K562 (cell line): ENCODE data around the gene ATP6V0E1. TPM values are rescaled to one million over a fixed set of nuclear protein-coding genes. Genes with fewer than 3 reads are reported as not detected.

Source experiments
- ATAC-seq: fragments of 200-7000 bp; cut with Tn5 transposase; 3 replicates; pipeline ENCODE4 v1.9.1; 2020; ENCODE audit warnings: moderate library complexity
- BruUV-seq: library from RNA; stranded (reverse); fragments of 400-500 nt; replicated peaks from 2 replicates; lab custom pipeline; 2021; lab: Mats Ljungman, UMichigan
- CTCF ChIA-PET: fragments of 300-600 bp; formaldehyde crosslinking; extraction: SDS; loops from one replicate; lab custom pipeline; 2021; ENCODE audit warnings: low intra/inter-chr PET ratio; lab: Yijun Ruan, JAX
- POLR2A ChIA-PET: fragments of 300-600, 350-650 bp; sonication (Branson Sonifier 250); formaldehyde crosslinking; extraction: SDS; loops from one replicate; lab custom pipeline; 2021; ENCODE audit warnings: antibody characterized with exemption, inconsistent platforms; lab: Yijun Ruan, JAX
- DNase-seq, 4 experiments: peaks; one replicate each; pipeline versions ENCODE4 v3.0.0 to v3.0.0-alpha.2; 2011 to 2018; ENCODE audit warnings: low spot score in 3 of 4, mixed read lengths in 3 of 4; ENCODE audit errors: extremely low read depth in 1 of 4
- FAIRE-seq: peaks from 2 replicates; lab custom pipeline; 2011; peaks lifted over from hg19 to GRCh38; lab: Jason Lieb, UNC
- H2AFZ ChIP-seq: 2 replicates; pipeline ENCODE4 v1.6.0; 2011; ENCODE audit warnings: low read depth, low read length, control low read depth, inconsistent platforms
- H3K27ac ChIP-seq: fragments of 200-600 bp; 3 replicates; pipeline ENCODE4 v1.8.0; 2011; ENCODE audit warnings: low read depth, mild to moderate bottlenecking, control low read depth, inconsistent platforms, low read length, moderate library complexity, mixed read lengths; ENCODE audit errors: extremely low read depth
- H3K27me3 ChIP-seq, 2 experiments: fragments of 300-600 bp in 1 of 2; 2 replicates in 1 of 2; 3 replicates in 1 of 2; pipeline versions ENCODE4 v1.6.0 to v1.8.0; 2011; ENCODE audit warnings: inconsistent platforms in 2 of 2, low read length in 2 of 2, mild to moderate bottlenecking in 1 of 2, mixed read lengths in 1 of 2, moderate library complexity in 1 of 2; ENCODE audit not compliant: control insufficient read depth in 2 of 2, insufficient read depth in 2 of 2
- H3K36me3 ChIP-seq: fragments of 300-600 bp; 3 replicates; pipeline ENCODE4 v1.8.0; 2011; ENCODE audit warnings: mild to moderate bottlenecking, low read length, inconsistent platforms; ENCODE audit not compliant: control insufficient read depth, insufficient read depth
- H3K4me1 ChIP-seq, 2 experiments: fragments of 200-600 bp in 1 of 2; replicated peaks in 1 of 2; 2 replicates in 1 of 2; 3 replicates in 1 of 2; pipeline versions ENCODE4 v1.5.1 to v1.8.0; 2011; ENCODE audit warnings: inconsistent platforms in 2 of 2, low read length in 2 of 2, mild to moderate bottlenecking in 1 of 2, mixed read lengths in 1 of 2, moderate library complexity in 1 of 2; ENCODE audit not compliant: control insufficient read depth in 2 of 2, insufficient read depth in 2 of 2
- H3K4me2 ChIP-seq: 2 replicates; pipeline ENCODE4 v1.6.1; 2011; ENCODE audit warnings: low read length, control low read depth, inconsistent platforms, mixed read lengths; ENCODE audit not compliant: insufficient read depth
- H3K4me3 ChIP-seq: fragments of 200-600 bp; sonication (generic), shearing (Covaris generic); 2 replicates; pipeline ENCODE4 v1.5.1; 2016; ENCODE audit warnings: control low read depth, inconsistent platforms
- H3K79me2 ChIP-seq: fragments of 200-600 bp; 3 replicates; pipeline ENCODE4 v1.8.0; 2011; ENCODE audit warnings: low read length, inconsistent platforms; ENCODE audit not compliant: control insufficient read depth, insufficient read depth
- H3K9ac ChIP-seq, 2 experiments: 2 replicates each; pipeline versions ENCODE4 v1.6.0 to v1.6.1; 2011; ENCODE audit warnings: low read depth in 2 of 2, low read length in 2 of 2, control low read depth in 1 of 2, inconsistent platforms in 1 of 2, mild to moderate bottlenecking in 1 of 2, mixed read lengths in 1 of 2; ENCODE audit not compliant: insufficient read depth in 1 of 2
- H3K9me1 ChIP-seq: one replicate; pipeline ENCODE4 v1.6.0; 2011; ENCODE audit warnings: inconsistent platforms, mild to moderate bottlenecking, low read length, moderate library complexity; ENCODE audit not compliant: control insufficient read depth, insufficient read depth
- H3K9me3 ChIP-seq: replicated peaks from 2 replicates; pipeline ENCODE4 v1.5.1; 2011; ENCODE audit warnings: low read depth, low read length, inconsistent platforms; ENCODE audit not compliant: control insufficient read depth, insufficient read depth
- H4K20me1 ChIP-seq: replicated peaks from 2 replicates; pipeline ENCODE4 v1.6.1; 2011; ENCODE audit warnings: low read length, inconsistent platforms, mixed read lengths; ENCODE audit not compliant: control insufficient read depth, insufficient read depth
- FOXA3 ChIP-seq, 2 experiments: fragments of 450-650 bp in 1 of 2; sonication (generic) in 1 of 2; formaldehyde crosslinking; IDR thresholded peaks in 1 of 2; conservative IDR thresholded peaks in 1 of 2; 2 replicates each; pipeline versions ENCODE4 v1.4.0 to v1.8.0; 2020 to 2022; ENCODE audit warnings: mild to moderate bottlenecking in 2 of 2, missing genetic modification reagents in 1 of 2
- NR2C1 ChIP-seq, 2 experiments: fragments of 450-650 bp; IDR thresholded peaks; 2 replicates each; pipeline ENCODE4 v1.6.1; 2017; ENCODE audit warnings: mild to moderate bottlenecking in 2 of 2, antibody characterized with exemption in 1 of 2, inconsistent platforms in 1 of 2, missing compliant biosample characterization in 1 of 2, missing genetic modification characterization in 1 of 2
- SMC3 ChIP-seq: conservative IDR thresholded peaks from 2 replicates; pipeline ENCODE4 v1.6.1; 2011; ENCODE audit warnings: low read depth, low read length, improper control_type of control experiment; ENCODE audit not compliant: insufficient read depth
- U2AF2 ChIP-seq: fragments of 200-400 bp; formaldehyde crosslinking; optimal IDR thresholded peaks from 2 replicates; pipeline ENCODE3; 2017; ENCODE audit warnings: low read depth, mild to moderate bottlenecking, low read length
- ZC3H11A ChIP-seq: IDR thresholded peaks from 2 replicates; pipeline ENCODE4 v1.6.1; 2012; ENCODE audit warnings: low read depth, low read length, improper control_type of control experiment
- WGBS: fragments of 100-300 bp; shearing (Covaris generic); methylation state at CpG from one replicate; pipeline ENCODE4 v1.1.6; 2016; ENCODE audit warnings: low coverage, mixed read lengths; ENCODE audit not compliant: insufficient coverage; ENCODE audit errors: missing lambda C conversion rate; 5-methylcytosine and 5-hydroxymethylcytosine counted together
- in situ Hi-C: fragments of 300-500 bp; cut with MboI; formaldehyde crosslinking; loops from 4 replicates; pipeline ENCODE4 v1.15.0; 2018; ENCODE audit warnings: inconsistent platforms, mixed read lengths
- intact Hi-C: fragments of 100-400 bp; cut with micrococcal nuclease; formaldehyde crosslinking; loops from 2 replicates; pipeline ENCODE4 v1.14.2; 2022
- polyA plus RNA-seq, 8 experiments: library from polyadenylated mRNA; depleted of rRNA in 4 of 8; stranded (reverse) in 5 of 8; unstranded in 3 of 8; fragments of >200 nt; fragmentation: Nextera tagmentation in 2 of 8; fragmentation: Illumina TruSeq in 1 of 8; extraction: Ambion mirVana in 2 of 8; extraction: Trizol in 1 of 8; gene quantifications; 2 replicates each; pipeline versions ENCODE4 v1.2.1 to v1.2.3, GENCODE V29; 2011 to 2014; ENCODE audit warnings: inconsistent platforms in 1 of 8, missing spikeins in 1 of 8
- total RNA-seq, 7 experiments: library from RNA; depleted of rRNA in 6 of 7; stranded (reverse); fragments of >200 nt in 6 of 7; fragmentation: Illumina TruSeq in 2 of 7; extraction: Trizol in 2 of 7; gene quantifications; 2 replicates each; pipeline versions ENCODE4 v1.2.1 to v1.2.3, GENCODE V29; 2011 to 2021; ENCODE audit warnings: low replicate concordance in 1 of 7
- TF ChIP-seq, protein P1 (sequence below), 2 experiments: fragments of 150-350 bp in 1 of 2; IDR thresholded peaks; 2 replicates each; pipeline ENCODE4 v1.6.1; 2012 to 2016; ENCODE audit warnings: low read depth in 2 of 2, low read length in 2 of 2, mild to moderate bottlenecking in 1 of 2, moderate library complexity in 1 of 2
- TF ChIP-seq, protein P2 (sequence below): fragments of 450-650 bp; IDR thresholded peaks from one replicate; pipeline ENCODE4 v1.6.1; 2018; ENCODE audit warnings: mild to moderate bottlenecking, moderate library complexity; ENCODE audit not compliant: partially characterized antibody

The ATP6V0E1 gene
- total and polyA plus RNA-seq, 9 of the 15 experiments (the other 6 are each of a cell fraction or from before 2014, with no cell fraction given): 63.8 to 395 (median 112) TPM

DNA sequence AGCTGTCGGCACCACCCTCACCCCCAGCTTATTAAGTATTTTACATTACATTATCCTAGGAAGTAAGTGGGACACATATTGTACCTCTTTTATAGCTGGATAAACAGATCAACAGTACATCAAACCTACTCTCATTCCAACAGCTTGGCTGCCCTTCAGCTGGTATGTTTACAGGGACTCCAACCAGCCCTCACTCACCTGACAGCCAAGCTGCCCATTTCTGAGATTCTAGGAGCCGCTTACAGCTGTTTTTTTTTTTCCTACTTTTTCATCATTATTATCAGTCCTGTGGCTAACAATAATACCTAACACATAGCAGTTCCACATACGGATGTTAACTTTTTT is 59.2 kb downstream of the ATP6V0E1 start:
- Histone ChIP-seq H3K4me2 (no peak overlapping the region), H3K9me3 (no peaks in the 10 kb centered on the region), H3K4me3 (no peak overlapping the region), H3K9me1 (no peaks in the 10 kb centered on the region), H3K79me2 (no peaks in the 10 kb centered on the region), H3K36me3 (no peaks in the 10 kb centered on the region), H2AFZ (no peak overlapping the region), H3K27me3 (no peaks in the 10 kb centered on the region), H4K20me1 (no peaks in the 10 kb centered on the region), H3K27ac (no peak overlapping the region), H3K9ac (no peak overlapping the region), H3K4me1 (peaks cover 0 to 6% of the 10 kb centered on the region in 2 experiments; a peak in 3 of 5 replicates)
- TF ChIP-seq, protein P1, sequence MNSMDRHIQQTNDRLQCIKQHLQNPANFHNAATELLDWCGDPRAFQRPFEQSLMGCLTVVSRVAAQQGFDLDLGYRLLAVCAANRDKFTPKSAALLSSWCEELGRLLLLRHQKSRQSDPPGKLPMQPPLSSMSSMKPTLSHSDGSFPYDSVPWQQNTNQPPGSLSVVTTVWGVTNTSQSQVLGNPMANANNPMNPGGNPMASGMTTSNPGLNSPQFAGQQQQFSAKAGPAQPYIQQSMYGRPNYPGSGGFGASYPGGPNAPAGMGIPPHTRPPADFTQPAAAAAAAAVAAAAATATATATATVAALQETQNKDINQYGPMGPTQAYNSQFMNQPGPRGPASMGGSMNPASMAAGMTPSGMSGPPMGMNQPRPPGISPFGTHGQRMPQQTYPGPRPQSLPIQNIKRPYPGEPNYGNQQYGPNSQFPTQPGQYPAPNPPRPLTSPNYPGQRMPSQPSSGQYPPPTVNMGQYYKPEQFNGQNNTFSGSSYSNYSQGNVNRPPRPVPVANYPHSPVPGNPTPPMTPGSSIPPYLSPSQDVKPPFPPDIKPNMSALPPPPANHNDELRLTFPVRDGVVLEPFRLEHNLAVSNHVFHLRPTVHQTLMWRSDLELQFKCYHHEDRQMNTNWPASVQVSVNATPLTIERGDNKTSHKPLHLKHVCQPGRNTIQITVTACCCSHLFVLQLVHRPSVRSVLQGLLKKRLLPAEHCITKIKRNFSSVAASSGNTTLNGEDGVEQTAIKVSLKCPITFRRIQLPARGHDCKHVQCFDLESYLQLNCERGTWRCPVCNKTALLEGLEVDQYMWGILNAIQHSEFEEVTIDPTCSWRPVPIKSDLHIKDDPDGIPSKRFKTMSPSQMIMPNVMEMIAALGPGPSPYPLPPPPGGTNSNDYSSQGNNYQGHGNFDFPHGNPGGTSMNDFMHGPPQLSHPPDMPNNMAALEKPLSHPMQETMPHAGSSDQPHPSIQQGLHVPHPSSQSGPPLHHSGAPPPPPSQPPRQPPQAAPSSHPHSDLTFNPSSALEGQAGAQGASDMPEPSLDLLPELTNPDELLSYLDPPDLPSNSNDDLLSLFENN (IDR thresholded peaks at IDR 0.05; ENCODE audit: low read depth in 2 of 2, low read length in 2 of 2): no peak
- TF ChIP-seq U2AF2 (no peak), ZC3H11A (no peak), FOXA3 (CRISPR knock-in tag; conservative IDR thresholded peaks at IDR 0.05 in 1 of 2, IDR thresholded peaks at IDR 0.05 in 1 of 2) (no peak), SMC3 (no peak), NR2C1 (IDR thresholded peaks at IDR 0.05) (no peak), NR2C1 (tag; IDR thresholded peaks at IDR 0.05) (no peak)
- TF ChIP-seq, protein P2, sequence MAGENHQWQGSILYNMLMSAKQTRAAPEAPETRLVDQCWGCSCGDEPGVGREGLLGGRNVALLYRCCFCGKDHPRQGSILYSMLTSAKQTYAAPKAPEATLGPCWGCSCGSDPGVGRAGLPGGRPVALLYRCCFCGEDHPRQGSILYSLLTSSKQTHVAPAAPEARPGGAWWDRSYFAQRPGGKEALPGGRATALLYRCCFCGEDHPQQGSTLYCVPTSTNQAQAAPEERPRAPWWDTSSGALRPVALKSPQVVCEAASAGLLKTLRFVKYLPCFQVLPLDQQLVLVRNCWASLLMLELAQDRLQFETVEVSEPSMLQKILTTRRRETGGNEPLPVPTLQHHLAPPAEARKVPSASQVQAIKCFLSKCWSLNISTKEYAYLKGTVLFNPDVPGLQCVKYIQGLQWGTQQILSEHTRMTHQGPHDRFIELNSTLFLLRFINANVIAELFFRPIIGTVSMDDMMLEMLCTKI: no peak
- no TSS peak for BruUV-seq
- CTCF ChIA-PET: no interaction called here
- FAIRE-seq: no peak
- no peak for DNase-seq
- in situ Hi-C loops (no loop called here), intact Hi-C loops (no loop called here)
- 76% methylated on average over 2 of the region's 3 CpGs for WGBS
- ATAC-seq: no peak
- POLR2A ChIA-PET: interaction anchor here (0.5 to 1.1 kb wide), 3 partner anchors 13 to 23 kb away, joined by 3 to 4 read pairs (median 3); no protein-coding TSS in a partner anchor
